Neural cell (in vitro differentiated cells): Measurements from ENCODE around the gene PPP2R1A. TPM values are rescaled to one million over a fixed set of nuclear protein-coding genes. Genes with fewer than 3 reads are reported as not detected.

Source experiments
- H2AFZ ChIP-seq: fragments of 200-600, 300-800 bp; sonication (generic), shearing (Covaris generic); 2 replicates; pipeline ENCODE4 v1.6.0; 2014; ENCODE audit warnings: low read depth, mild to moderate bottlenecking, antibody characterized with exemption, low read length, moderate library complexity
- H3F3A ChIP-seq: fragments of 200-600 bp; shearing (Covaris generic); 2 replicates; pipeline ENCODE4 v1.6.1; 2016; ENCODE audit warnings: mild to moderate bottlenecking, moderate library complexity, mixed read lengths, antibody characterized with exemption, low read length; ENCODE audit not compliant: insufficient read depth, poor library complexity, severe bottlenecking
- H3K27ac ChIP-seq: fragments of 200-600, 300-800 bp; sonication (generic), shearing (Covaris generic); 2 replicates; pipeline ENCODE4 v1.5.1; 2014; ENCODE audit warnings: mild to moderate bottlenecking, low read length, moderate library complexity
- H3K27me3 ChIP-seq: fragments of 300-800, 200-600 bp; sonication (generic), shearing (Covaris generic); 2 replicates; pipeline ENCODE4 v1.6.0; 2014; ENCODE audit warnings: mild to moderate bottlenecking, low read depth, low read length, moderate library complexity; ENCODE audit not compliant: insufficient read depth
- H3K36me3 ChIP-seq: fragments of 300-800, 200-600 bp; sonication (generic), shearing (Covaris generic); 2 replicates; pipeline ENCODE4 v1.5.1; 2014; ENCODE audit warnings: mild to moderate bottlenecking, antibody characterized with exemption, low read length, moderate library complexity; ENCODE audit not compliant: insufficient read depth
- H3K4me2 ChIP-seq: fragments of 300-800, 200-600 bp; sonication (generic), shearing (Covaris generic); 2 replicates; pipeline ENCODE4 v1.6.0; 2014; ENCODE audit warnings: mild to moderate bottlenecking, low read length
- H3K4me3 ChIP-seq: fragments of 300-800, 200-600 bp; sonication (generic), shearing (Covaris generic); 2 replicates; pipeline ENCODE4 v1.5.1; 2014; ENCODE audit warnings: mild to moderate bottlenecking, low read length, moderate library complexity
- H3K79me2 ChIP-seq: fragments of 200-600 bp; shearing (Covaris generic); replicated peaks from 2 replicates; pipeline ENCODE4 v1.6.0; 2014; ENCODE audit warnings: mild to moderate bottlenecking, low read length, moderate library complexity; ENCODE audit not compliant: insufficient read depth
- H3K9ac ChIP-seq: fragments of 300-800, 200-600 bp; sonication (generic), shearing (Covaris generic); 2 replicates; pipeline ENCODE4 v1.6.1; 2016; ENCODE audit warnings: mild to moderate bottlenecking, low read length, mixed read lengths
- H3K9me2 ChIP-seq: fragments of 200-600 bp; shearing (Covaris generic); 2 replicates; pipeline ENCODE4 v1.6.1; 2016; ENCODE audit warnings: mild to moderate bottlenecking, low read length, mixed read lengths; ENCODE audit not compliant: insufficient read depth
- H3K9me3 ChIP-seq: fragments of 200-600, 300-800 bp; sonication (generic), shearing (Covaris generic); 2 replicates; pipeline ENCODE4 v1.6.1; 2016; ENCODE audit warnings: mild to moderate bottlenecking, mixed run types, low read length, moderate library complexity, mixed read lengths
- H4K20me1 ChIP-seq: fragments of 200-600 bp; shearing (Covaris generic); 2 replicates; pipeline ENCODE4 v1.6.1; 2016; ENCODE audit warnings: mild to moderate bottlenecking, mixed run types; ENCODE audit not compliant: insufficient read depth
- EP300 ChIP-seq: fragments of 450-650 bp; conservative IDR thresholded peaks from 2 replicates; pipeline ENCODE4 v1.6.1; 2014; ENCODE audit warnings: antibody characterized with exemption, mild to moderate bottlenecking, moderate library complexity; ENCODE audit not compliant: poor library complexity, severe bottlenecking
- EZH2 ChIP-seq: fragments of 200-600, 300-800 bp; shearing (Covaris generic), sonication (generic); IDR thresholded peaks from 2 replicates; pipeline ENCODE4 v1.6.1; 2014; ENCODE audit warnings: antibody characterized with exemption, low read length, borderline replicate concordance, mild to moderate bottlenecking; ENCODE audit not compliant: insufficient read depth, poor library complexity, severe bottlenecking
- MXI1 ChIP-seq: fragments of 450-650 bp; conservative IDR thresholded peaks from 2 replicates; pipeline ENCODE4 v1.6.1; 2014; ENCODE audit warnings: antibody characterized with exemption, mild to moderate bottlenecking; ENCODE audit not compliant: poor library complexity, severe bottlenecking
- POLR2AphosphoS5 ChIP-seq: IDR thresholded peaks from 2 replicates; pipeline ENCODE4 v1.6.1; 2012
- RAD21 ChIP-seq: fragments of 450-650 bp; conservative IDR thresholded peaks from 2 replicates; pipeline ENCODE4 v1.6.1; 2014; ENCODE audit warnings: antibody characterized with exemption, mild to moderate bottlenecking, moderate library complexity
- REST ChIP-seq: IDR thresholded peaks from 2 replicates; pipeline ENCODE4 v1.6.1; 2012; ENCODE audit warnings: borderline replicate concordance
- SMC3 ChIP-seq: fragments of 450-650 bp; conservative IDR thresholded peaks from 2 replicates; pipeline ENCODE4 v1.6.1; 2014; ENCODE audit warnings: antibody characterized with exemption, mild to moderate bottlenecking, moderate library complexity; ENCODE audit not compliant: poor library complexity
- TAF1 ChIP-seq: IDR thresholded peaks from 2 replicates; pipeline ENCODE4 v1.6.1; 2012; ENCODE audit warnings: low read depth
- polyA plus RNA-seq: library from polyadenylated mRNA; depleted of rRNA; stranded (reverse); fragments of >200 nt; gene quantifications from 2 replicates; pipeline ENCODE4 v1.2.3, GENCODE V29; 2014
- TF ChIP-seq, protein P1 (sequence below): fragments of 450-650 bp; IDR thresholded peaks from 2 replicates; pipeline ENCODE4 v1.5.1; 2014; ENCODE audit warnings: antibody characterized with exemption, mild to moderate bottlenecking, moderate library complexity; ENCODE audit not compliant: poor library complexity, severe bottlenecking

The PPP2R1A gene
- polyA plus RNA-seq, 1 donor from 2014 or later, result 394 TPM

- Histone ChIP-seq H3K27me3 (no peaks in the 10 kb centered on the region), H3K9me3 (no peaks in the 10 kb centered on the region), H3K79me2 (no peaks in the 10 kb centered on the region), H3K36me3 (peaks cover 24% of the 10 kb centered on the region), H3K4me2 (no peak overlapping the region), H2AFZ (no peak overlapping the region), H3F3A (no peaks in the 10 kb centered on the region), H4K20me1 (no peaks in the 10 kb centered on the region), H3K9me2 (no peaks in the 10 kb centered on the region), H3K27ac (no peak overlapping the region), H3K9ac (no peak overlapping the region), H3K4me3 (no peak overlapping the region)
- TF ChIP-seq EP300 (no peak), EZH2 (no peak), MXI1 (no peak), SMC3 (no peak), TAF1 (no peak), POLR2AphosphoS5 (no peak), RAD21 (no peak), REST (no peak)
- TF ChIP-seq, protein P1, sequence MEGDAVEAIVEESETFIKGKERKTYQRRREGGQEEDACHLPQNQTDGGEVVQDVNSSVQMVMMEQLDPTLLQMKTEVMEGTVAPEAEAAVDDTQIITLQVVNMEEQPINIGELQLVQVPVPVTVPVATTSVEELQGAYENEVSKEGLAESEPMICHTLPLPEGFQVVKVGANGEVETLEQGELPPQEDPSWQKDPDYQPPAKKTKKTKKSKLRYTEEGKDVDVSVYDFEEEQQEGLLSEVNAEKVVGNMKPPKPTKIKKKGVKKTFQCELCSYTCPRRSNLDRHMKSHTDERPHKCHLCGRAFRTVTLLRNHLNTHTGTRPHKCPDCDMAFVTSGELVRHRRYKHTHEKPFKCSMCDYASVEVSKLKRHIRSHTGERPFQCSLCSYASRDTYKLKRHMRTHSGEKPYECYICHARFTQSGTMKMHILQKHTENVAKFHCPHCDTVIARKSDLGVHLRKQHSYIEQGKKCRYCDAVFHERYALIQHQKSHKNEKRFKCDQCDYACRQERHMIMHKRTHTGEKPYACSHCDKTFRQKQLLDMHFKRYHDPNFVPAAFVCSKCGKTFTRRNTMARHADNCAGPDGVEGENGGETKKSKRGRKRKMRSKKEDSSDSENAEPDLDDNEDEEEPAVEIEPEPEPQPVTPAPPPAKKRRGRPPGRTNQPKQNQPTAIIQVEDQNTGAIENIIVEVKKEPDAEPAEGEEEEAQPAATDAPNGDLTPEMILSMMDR, result no peak
These were observed 26.5 kb downstream of the PPP2R1A start for GRCh38 chr19:52216401-52216800.

- H3K27me3 ChIP-seq, result no peaks in the 10 kb centered on the region
- no peaks in the 10 kb centered on the region for H3F3A ChIP-seq
- no peaks in the 10 kb centered on the region for H3K9me3 ChIP-seq
- H3K9me2 ChIP-seq, result no peaks in the 10 kb centered on the region
- H3K4me3 ChIP-seq, result no peak overlapping the region
- H2AFZ ChIP-seq, result no peak overlapping the region
- TF ChIP-seq, protein P1, result no peak
- no peak for TF ChIP-seq EZH2
- TF ChIP-seq POLR2AphosphoS5, result no peak
- TF ChIP-seq SMC3, result no peak
- no peak for TF ChIP-seq TAF1
- no peak for TF ChIP-seq MXI1
- no peak for TF ChIP-seq EP300
- no peak for TF ChIP-seq RAD21
- TF ChIP-seq REST, result no peak
- H3K36me3 ChIP-seq, result peaks cover 24% of the 10 kb centered on the region
- H4K20me1 ChIP-seq, result no peaks in the 10 kb centered on the region
- no peaks in the 10 kb centered on the region for H3K79me2 ChIP-seq
- no peak overlapping the region for H3K27ac ChIP-seq
- no peak overlapping the region for H3K4me2 ChIP-seq
- H3K9ac ChIP-seq, result no peak overlapping the region
These were observed 27.7 kb downstream of the PPP2R1A start for GRCh38 chr19:52217576-52217975.
